GM21423 (cell line): Measurements from ENCODE around the gene MND1.
"Not testable (repeated sequence)": the region's sequence is repeated elsewhere in the genome, so short reads cannot be mapped to it uniquely, and the experiment has no call there.

Source experiments
- ATAC-seq: cut with Tn5 transposase; IDR thresholded peaks from one replicate; pipeline ENCODE4 v1.9.1; 2021; ENCODE audit warnings: mild to moderate bottlenecking, moderate library complexity; ENCODE audit not compliant: unreplicated experiment

Gene MND1

DNA sequence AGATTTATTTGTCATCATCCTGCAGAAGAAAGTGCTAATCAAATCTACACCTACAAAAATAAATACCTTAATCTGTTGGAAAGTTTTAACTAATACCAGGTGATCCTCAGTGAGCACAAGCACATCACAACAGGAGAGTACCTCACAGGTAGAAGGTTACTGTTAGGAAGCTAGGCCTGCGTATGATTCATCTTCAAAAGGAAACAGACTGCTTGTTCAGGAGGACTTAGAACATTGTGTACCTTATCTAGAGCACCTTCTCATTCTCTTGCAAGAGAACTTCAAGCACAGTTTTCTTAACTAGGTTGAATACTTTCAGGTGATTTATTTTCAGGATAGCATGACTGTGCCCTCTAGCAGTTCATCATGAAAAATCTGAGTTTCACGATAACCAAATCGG is 54.2 kb downstream of the MND1 start:
- ATAC-seq: no peak

DNA sequence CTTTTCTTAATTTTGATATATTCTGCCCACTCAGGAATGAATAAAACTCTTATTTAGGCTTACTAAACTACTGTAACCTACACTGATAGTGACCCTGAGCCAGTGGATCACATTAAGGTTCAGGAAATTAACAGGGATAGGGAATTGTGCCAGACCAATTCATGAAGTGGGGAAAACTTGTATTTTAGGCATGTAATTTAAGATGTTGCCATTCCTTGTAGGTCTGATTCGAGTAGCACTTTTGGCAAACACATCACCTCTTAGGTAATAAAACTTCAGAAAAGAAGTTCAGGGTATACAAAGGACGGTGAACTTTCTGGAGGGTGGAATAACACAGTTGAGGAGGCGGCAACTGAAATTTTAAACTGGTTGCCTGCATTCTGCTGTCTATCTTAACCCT is 54.9 kb downstream of the MND1 start:
- no peak for ATAC-seq

DNA sequence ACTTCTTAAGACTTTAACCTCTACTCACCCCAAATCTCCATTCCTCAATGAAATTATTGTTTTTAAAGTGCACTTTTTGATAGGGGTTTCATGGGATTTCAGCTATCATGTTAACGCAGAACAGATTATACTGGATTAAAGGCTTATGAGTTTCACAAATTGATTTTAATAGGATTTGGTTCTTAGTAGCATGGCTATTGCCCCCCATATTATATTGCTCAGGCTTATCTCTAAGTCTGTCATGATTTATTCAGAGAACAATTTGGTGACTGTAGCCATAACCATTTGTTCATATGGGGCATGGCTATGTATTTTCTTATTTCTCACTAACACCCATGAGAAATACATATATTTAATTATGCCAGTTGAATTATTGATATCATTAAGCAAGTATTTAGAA is 57.0 kb downstream of the MND1 start:
- no peak for ATAC-seq

DNA sequence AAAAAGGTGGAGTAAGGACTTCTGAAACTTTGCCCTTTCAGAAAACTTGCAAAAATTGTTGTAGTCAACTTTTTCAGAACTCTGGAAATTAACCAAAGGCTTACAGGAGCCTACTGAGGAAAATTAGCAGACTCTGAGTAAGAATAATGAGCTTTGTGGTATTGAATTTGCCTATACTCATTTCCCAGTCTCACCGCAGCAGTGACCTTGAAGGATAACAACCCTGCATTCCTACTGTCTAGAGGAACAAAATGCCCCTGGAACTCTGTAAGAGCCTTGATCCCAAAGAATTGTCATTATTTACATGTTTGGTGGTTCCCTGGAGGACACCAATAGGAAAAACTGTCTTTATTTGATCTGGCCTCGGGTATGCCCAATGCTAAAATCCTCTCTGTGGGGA is 57.9 kb downstream of the MND1 start:
- no peak for ATAC-seq

DNA sequence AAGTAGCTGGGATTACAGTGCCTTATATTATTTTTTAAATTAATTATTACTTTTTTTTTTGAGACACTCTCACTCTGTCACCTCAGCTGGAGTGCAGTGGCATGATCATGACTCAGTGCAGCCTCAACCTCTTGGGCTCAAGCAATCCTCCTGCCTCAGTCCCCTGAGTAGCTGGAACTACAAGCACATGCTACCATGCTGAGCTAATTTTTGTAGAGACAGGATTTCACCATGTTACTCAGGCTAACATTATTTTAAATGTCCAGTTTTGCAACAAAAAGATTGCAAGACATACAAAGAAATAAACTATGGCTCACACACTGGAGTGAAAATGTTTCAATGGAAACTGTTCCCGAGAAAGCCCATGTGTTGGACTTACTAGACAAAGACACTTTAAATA is 59.2 kb downstream of the MND1 start:
- ATAC-seq: no peak

DNA sequence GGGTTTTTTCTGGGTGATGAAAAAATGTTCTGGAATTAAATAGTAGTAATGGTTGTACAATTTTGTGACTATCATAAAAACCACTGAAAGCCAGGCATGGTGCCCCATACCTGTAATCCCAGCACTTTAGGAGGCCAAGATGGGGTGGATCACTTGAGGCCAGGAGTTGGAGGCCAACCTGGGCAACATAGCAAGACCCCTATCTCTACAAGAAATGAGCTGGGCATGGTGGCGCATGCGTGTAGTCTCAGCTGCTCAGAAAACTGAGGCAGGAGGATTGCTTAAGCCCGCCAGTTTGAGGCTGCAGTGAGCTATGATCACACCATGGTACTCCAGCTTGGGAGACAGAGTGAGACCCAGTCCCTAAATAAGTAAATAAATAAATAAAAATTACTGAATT is 63.4 kb downstream of the MND1 start:
- ATAC-seq: no peak

DNA sequence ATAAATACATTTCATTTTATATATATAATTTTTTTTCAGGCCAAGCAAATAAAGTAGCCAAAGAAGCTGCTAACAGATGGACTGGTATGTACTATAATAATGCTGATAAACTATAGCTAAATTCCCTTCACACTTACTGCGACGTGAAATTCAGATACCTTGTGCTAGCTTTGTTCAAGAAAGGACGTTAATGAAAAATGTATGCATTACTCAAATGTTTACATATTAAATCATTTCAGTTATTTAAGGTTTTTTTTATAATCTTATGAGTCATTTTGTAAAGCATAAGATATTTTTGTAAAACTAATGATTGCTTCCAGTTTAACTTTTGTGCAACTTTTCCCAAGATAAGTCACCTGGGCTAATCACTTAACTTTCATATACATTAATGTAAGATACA is 64.4 kb downstream of the MND1 start:
- ATAC-seq: no peak

DNA sequence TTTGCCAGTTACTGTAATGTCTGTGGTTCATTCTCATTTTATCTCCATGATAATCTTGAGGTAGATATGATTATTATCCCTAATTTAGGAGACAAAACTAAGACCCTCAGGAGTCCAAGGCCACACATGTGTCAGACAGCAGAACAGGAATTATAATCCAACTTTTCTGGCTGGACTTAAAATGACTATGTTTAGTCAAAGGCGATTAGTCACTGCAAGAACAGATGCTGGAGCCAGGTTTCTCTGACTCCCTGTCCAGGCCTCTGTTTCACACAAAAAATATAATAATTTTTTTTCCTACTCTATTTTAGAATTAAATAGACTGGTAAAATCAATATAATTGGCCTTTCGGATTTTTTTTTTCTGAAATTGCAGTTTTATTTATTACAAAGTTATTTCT is 64.9 kb downstream of the MND1 start:
- ATAC-seq: no peak

DNA sequence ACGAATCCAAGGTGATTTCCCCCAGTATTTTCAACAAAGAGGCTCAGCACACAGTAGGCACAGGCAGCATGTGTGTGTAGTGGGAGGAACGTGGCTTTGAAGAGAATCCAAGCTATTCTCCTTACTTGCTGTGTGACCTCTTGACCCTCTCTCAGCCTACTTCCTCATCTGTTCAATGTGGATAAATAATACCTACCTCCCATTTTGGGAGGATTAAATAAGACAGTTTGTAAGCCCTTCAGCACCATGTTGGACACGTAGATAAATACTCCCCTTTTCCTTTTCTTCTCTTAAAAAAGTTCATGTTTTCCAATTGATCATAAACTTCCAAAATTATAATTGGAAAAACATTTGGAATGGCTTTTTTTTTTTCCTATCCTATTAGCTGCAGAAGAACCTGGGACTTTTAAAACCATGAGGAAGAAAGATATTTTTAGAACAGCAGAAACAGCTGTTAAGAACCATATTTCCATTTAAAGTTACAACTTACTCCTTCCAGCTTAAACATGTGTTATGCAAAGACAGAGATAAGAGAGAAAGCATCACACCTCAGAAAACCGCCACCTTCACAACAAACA is 65.5 kb downstream of the MND1 start:
- ATAC-seq: no peak

DNA sequence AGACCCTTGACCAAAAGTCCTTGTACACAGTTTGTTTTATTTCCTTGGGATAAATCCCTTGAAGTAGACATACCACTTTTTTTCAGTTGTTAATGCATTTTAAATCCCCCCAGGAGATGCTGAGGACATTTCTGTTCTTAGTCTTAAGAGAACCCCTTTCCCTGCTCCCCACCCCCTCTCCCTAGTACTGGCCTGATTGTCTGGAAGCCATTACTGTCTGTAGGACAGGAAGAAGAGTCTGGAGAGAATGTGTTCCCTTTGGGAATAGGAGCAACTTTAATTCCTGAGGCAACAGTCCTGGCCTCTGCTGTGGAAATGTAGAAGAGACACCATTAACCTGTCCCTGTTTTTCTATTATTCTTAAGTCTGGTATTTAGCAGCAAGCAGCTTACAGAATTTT is 69.4 kb downstream of the MND1 start:
- ATAC-seq: no peak

DNA sequence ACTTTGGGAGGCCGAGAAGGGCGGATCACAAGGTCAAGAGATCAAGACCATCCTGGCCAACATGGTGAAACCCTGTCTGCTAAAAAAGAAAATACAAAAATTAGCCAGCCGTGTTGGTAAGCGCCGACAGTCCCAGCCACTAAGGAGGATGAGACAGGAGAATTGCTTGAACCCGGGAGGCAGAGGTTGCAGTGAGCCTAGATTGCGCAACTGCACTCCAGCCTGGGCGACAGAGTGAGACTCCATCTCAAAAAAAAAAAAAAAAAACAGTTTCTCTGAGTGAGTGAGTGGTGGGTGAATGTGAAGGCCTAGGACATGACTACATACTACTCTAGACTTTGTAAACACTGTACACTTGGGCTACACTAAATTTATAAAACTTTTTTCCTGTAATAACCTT is 72.0 kb downstream of the MND1 start:
- not testable (repeated sequence) for ATAC-seq

DNA sequence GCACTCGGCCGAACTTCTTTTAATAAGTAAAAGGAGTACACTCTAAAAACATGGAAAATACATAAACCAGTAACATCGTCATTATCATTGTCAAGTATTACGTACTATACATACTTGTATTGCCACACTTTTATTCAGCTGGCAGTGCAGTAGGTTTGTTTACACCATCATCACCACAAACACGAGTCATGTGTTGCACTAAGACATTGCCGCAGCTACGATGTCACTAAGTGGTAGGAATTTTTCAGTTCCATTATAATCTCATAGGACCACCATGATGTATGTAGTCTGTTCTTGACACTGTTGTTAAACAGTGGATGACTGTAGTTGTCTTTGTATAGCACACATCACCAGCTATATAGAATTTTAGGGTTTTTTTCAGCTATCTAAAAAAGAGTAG is 73.6 kb downstream of the MND1 start:
- ATAC-seq: no peak

DNA sequence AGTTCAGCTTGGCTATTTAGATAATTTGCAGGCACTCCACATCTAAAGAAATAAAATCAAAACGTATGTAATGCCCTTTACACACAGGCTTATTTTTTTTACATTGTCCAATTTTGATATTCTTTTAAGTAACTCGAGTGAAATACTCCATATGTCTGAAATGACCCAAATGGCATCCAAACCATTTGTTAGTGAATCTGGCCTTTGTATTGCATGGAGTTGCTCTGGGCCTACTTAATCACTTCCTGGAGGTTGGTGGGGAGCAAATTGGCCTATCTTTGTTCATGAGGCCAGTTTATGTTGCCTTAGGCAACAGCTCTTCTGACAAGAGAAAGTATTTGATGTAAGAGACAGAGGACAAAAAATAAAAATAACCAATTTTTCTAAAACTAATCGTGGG is 74.1 kb downstream of the MND1 start:
- no peak for ATAC-seq

DNA sequence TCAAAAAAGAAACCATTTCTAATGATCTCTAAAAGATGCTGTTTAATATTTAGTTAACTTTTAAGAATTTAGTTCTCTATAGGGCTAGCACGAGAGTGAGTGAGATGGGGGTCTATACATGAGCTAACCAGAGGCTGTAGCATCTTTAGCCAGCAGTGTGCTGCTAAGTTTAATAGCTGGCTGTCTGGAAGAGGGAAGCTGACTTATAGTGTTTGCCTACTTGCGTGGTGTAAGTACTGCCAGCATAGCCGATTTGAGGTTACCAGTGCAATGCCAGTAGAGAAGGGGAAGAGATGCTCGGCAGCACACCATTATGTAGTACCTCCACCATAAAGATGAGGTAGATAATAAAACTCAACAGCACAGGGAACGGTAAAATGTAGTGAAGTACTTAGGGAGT is 74.5 kb downstream of the MND1 start:
- ATAC-seq: no peak

DNA sequence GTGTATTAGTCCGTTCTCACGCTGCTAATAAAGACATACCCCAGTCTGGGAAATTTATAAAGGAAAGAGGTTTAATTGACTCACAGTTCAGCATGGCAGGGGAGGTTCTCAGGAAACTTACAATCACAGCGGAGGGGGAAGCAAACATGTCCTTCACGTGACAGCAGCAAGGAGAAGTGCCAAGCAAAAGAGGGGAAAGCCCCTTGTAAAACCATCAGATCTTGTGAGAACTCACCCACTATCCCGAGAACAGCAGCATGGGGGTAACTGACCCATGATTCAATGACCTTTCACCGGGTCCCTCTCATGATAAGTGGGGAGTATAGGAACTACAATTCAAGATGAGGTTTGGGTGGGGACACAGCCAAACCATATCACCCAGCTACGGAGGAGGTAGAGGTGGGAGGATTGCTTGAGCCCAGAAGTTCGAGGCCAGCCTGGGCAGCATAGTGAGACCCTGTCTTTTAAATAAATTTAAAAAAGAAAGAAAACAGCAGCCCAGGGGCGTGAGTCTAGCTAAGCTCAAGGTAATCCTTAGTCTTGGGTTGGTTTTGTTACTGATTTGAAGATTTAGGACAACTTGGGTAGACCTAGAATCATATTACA is 75.3 kb downstream of the MND1 start:
- no peak for ATAC-seq

DNA sequence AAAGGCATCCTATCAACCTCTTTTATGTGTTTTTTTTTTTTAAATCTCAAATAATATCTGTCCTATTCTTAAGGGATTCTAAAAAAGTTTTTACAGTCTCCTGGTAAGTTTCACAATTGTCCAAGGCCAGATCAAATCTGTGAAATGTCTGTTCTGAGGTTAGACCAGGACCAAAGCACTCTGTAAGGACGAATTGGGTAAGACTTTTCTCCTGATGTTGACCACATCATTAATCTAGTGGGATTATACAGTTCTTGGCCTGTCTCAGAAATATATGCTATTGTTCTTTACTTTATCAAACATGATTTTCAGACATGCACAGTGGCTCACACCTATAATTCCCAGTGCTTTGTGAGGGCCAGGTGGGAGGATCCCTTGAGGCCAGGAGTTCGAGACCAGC is 75.9 kb downstream of the MND1 start:
- no peak for ATAC-seq

DNA sequence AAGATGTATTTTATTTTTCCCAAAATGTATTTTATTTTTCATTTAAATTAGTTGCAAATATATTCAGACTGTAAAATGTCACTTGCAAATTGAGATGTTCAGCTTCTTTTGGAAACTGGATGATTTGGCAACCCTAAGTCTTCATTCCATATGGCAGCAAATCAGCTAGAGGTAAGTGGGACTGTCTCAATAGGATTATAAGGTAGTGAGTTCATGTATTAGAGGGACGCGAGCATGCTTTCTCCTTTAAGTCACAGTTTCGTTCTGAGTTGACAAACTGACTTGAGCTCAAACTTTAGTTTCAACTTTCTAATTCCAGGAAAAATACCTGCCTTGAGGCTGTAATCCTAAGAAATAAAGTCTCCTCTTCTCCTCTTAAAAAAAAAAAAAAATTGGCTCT is 77.5 kb downstream of the MND1 start:
- peak; percentile 68 for ATAC-seq

DNA sequence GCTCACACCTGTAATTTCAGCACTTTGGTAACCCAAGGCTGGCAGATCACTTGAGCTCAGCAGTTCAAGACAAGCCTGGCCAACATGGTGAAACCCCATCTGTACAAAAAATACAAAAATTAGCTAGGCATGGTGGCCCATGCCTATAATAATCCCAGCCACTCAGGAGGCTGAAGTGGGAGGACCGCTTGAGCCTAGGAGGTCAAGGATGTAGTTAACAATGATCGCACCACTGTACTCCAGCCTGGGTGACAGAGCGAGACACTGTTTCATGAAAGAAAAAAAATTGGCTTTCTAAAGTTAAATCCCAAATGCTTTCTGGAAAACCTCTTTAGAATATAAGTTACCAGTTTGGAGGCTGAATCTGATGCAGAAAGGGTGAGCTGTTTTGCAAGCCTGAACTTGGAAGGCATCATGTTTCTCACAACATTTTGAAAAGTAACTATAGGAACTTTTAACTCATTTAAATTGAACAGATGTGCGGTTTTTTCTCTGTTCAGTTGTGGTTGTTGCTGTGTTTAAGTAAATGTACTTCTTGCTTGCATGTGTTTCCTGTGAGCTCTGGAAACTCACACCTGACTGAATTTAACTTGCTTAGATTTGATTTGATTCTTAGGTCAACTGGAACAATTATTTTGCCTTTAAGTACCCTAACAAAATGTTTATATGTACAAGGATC is 81.9 kb downstream of the MND1 start:
- ATAC-seq: peak; percentile 59

DNA sequence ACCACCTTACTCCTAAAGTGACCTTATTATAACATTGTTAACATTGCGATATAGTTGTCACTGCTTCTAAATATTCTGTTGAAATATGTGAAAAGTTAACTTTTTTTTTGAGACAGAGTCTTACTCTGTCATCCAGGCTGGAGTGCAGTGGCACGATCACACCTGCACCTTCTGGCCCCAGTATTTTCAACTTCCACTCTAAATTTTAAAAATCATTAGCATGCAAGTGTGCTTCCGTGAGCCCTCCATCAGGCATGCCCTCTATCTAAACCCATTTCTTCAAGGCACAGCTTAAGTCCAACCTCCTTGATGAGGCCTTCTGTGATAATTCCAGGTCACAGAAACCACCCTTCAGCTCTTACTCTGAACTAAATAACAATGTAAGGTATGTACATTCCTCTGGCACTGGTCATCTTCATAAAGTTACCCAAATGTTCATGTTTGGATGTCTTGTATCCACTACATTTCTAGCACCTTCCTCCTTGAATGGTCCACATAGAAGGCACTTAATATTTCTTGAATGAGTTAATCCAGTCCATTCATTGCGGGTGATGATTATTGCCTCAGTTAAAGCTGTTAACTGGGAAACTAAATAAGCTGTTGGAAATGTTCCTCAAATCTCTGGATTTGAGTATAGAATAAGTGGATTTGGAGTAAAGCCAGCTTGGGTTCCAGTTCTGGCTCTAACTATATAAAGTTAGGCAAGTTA is 83.0 kb downstream of the MND1 start:
- ATAC-seq: no peak

DNA sequence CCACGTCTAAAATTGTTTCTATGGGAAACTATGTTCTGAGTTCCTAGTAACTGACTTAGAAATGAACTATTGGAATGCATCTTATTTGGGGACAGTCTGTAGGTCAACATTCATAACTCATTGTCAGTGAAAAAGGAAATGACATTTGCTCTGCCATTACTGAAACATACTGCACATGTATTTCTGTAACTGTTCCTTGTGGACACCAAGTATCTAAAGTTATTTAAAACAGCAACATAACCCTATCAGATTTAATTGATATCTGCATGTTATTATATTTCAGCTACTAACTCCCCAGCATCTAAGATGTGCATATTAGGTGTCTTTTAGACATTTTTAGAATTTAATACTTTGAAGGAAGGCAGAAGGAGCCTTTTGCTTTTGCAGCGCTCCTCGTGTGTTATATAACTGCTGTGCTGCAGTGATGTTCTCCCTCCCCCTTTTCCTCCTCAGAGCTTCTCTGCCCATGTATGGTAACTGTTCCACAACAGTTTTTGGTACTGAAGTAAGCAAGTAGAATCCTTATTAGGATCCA is 84.5 kb downstream of the MND1 start:
- no peak for ATAC-seq

DNA sequence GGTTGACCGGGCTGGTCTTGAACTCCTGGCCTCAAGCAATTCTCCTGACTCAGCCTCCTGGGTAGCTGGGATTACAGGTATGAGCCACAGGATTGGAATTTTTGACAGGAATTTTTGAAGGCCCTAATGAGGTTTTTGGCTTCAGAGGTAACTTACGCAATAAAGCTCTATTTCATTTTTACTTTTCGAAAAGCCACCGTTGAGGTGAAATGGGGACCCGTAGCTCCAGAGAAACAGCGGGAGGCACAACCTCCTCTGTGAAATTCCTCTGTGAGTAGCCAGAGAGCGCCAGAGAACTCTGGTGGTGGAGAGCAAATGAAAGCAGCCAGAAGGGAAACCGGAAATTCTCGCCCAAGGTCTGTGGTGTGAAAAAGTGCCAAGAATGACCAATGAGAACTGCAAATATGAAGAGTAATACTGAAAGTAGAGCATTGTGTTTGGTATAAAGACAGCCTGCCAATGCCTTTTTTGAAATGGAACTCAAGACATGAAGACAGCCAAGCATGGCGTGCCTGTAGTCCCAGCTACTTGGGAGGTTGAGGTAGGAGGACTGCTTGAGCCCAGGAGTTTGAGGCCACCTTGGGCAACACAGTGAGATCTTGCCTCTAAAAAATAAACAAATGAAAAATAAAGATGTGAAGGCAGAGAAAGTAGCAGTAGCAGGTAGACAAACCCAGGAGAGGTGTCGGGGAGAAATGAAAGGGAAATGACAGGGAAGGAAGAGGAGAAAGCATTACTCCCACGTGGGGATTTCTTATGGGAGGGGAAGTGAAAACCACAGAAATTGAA is 88.7 kb downstream of the MND1 start:
- peak; percentile 87 for ATAC-seq
